A549 (cell line): Measurements from ENCODE around the gene TMTC1. TPM values are rescaled to one million over a fixed set of nuclear protein-coding genes. Genes with fewer than 3 reads are reported as not detected.

Source experiments
- ATAC-seq, 2 experiments: fragments of 200-7000 bp in 1 of 2; fragments of >200 bp in 1 of 2; cut with Nextera tagmentation in 1 of 2; cut with Tn5 transposase in 1 of 2; 3 replicates each; pipeline versions ENCODE4 v1.8.0 to v1.9.1; 2018 to 2020; ENCODE audit warnings: mild to moderate bottlenecking in 1 of 2, moderate library complexity in 1 of 2
- CTCF ChIA-PET: fragments of 300-600 bp; sonication (Branson Sonifier 250); formaldehyde crosslinking; extraction: SDS; loops from one replicate; lab custom pipeline; 2021; ENCODE audit warnings: antibody characterized with exemption, inconsistent platforms; lab: Yijun Ruan, JAX
- POLR2A ChIA-PET: fragments of 350-600 bp; formaldehyde crosslinking; extraction: SDS; loops from one replicate; lab custom pipeline; 2021; ENCODE audit warnings: antibody characterized with exemption, inconsistent platforms; lab: Yijun Ruan, JAX
- DNase-seq, 2 experiments: peaks; one replicate each; pipeline versions ENCODE4 v3.0.0 to v3.0.0-alpha.2; 2011 to 2016; ENCODE audit warnings: low read depth in 1 of 2, low spot score in 1 of 2
- FAIRE-seq: peaks from 2 replicates; lab custom pipeline; 2011; peaks lifted over from hg19 to GRCh38; lab: Jason Lieb, UNC
- H3K27ac ChIP-seq, 2 experiments: fragments of >200 bp; sonication (Bioruptor Twin); formaldehyde crosslinking; 3 replicates each; pipeline ENCODE4 v1.5.1; 2016 to 2017
- H3K4me1 ChIP-seq: fragments of >200 bp; sonication (Bioruptor Twin); formaldehyde crosslinking; 3 replicates; pipeline ENCODE4 v1.6.1; 2016
- H3K4me2 ChIP-seq: fragments of >200 bp; sonication (Bioruptor Twin); formaldehyde crosslinking; 3 replicates; pipeline ENCODE4 v1.6.1; 2016
- H3K4me3 ChIP-seq: fragments of >200 bp; sonication (Bioruptor Twin); formaldehyde crosslinking; 3 replicates; pipeline ENCODE4 v1.5.1; 2016
- H3K9me3 ChIP-seq: fragments of >200 bp; sonication (Bioruptor Twin); formaldehyde crosslinking; 3 replicates; pipeline ENCODE4 v1.6.1; 2016
- CBX2 ChIP-seq: fragments of 200-600 bp; sonication (generic); IDR thresholded peaks from 2 replicates; pipeline ENCODE4 v1.6.1; 2016; ENCODE audit warnings: low read depth, mild to moderate bottlenecking, borderline replicate concordance
- CBX8 ChIP-seq: fragments of 200-600 bp; sonication (generic); IDR thresholded peaks from 2 replicates; pipeline ENCODE4 v1.6.1; 2016
- CHD2 ChIP-seq: fragments of 150-350 bp; IDR thresholded peaks from 2 replicates; pipeline ENCODE4 v1.6.1; 2014; ENCODE audit warnings: low read length; ENCODE audit not compliant: partially characterized antibody
- CHD4 ChIP-seq: fragments of 200-600 bp; sonication (generic); IDR thresholded peaks from 2 replicates; pipeline ENCODE4 v1.6.1; 2016; ENCODE audit warnings: antibody characterized with exemption, mild to moderate bottlenecking, borderline replicate concordance
- FOSL2 ChIP-seq, 2 experiments: fragments of 450-650 bp in 1 of 2; fragments of >200 bp in 1 of 2; sonication (Bioruptor Twin) in 1 of 2; formaldehyde crosslinking; IDR thresholded peaks; 2 replicates each; pipeline versions ENCODE4 v1.5.0 to v1.6.1; 2016 to 2020; ENCODE audit warnings: mild to moderate bottlenecking in 1 of 2, moderate library complexity in 1 of 2
- FOXS1 ChIP-seq: fragments of 250-450 bp; sonication (Bioruptor Pico); IDR thresholded peaks from 2 replicates; pipeline ENCODE4 v1.5.0; 2020; ENCODE audit warnings: mild to moderate bottlenecking, moderate library complexity
- HOXA7 ChIP-seq: fragments of 250-450 bp; sonication (Bioruptor Pico); IDR thresholded peaks from 2 replicates; pipeline ENCODE4 v1.5.0; 2020; ENCODE audit warnings: mild to moderate bottlenecking, moderate library complexity
- JUN ChIP-seq, 2 experiments: fragments of >200 bp; sonication (Bioruptor Twin); formaldehyde crosslinking; IDR thresholded peaks; 2 replicates in 1 of 2; 3 replicates in 1 of 2; pipeline ENCODE4 v1.6.1; 2016 to 2017
- KDM1A ChIP-seq: fragments of 200-600 bp; sonication (generic); IDR thresholded peaks from 2 replicates; pipeline ENCODE4 v1.6.1; 2016; ENCODE audit warnings: low read depth, mild to moderate bottlenecking
- MAFK ChIP-seq: fragments of 450-650 bp; IDR thresholded peaks from 2 replicates; pipeline ENCODE4 v1.6.1; 2014; ENCODE audit not compliant: partially characterized antibody
- MYC ChIP-seq: IDR thresholded peaks from 2 replicates; pipeline ENCODE4 v1.6.1; 2012; ENCODE audit warnings: mild to moderate bottlenecking, inconsistent platforms, low read length, improper control_type of control experiment, borderline replicate concordance
- NFE2L2 ChIP-seq: fragments of 150-350 bp; conservative IDR thresholded peaks from 2 replicates; pipeline ENCODE4 v1.6.1; 2014; ENCODE audit warnings: low read length
- PHF8 ChIP-seq: fragments of 200-600 bp; sonication (generic); IDR thresholded peaks from 2 replicates; pipeline ENCODE4 v1.6.1; 2016; ENCODE audit warnings: low read depth, mild to moderate bottlenecking, antibody characterized with exemption, moderate library complexity, borderline replicate concordance
- POLR2A ChIP-seq: IDR thresholded peaks from 2 replicates; pipeline ENCODE4 v1.6.1; 2012; ENCODE audit warnings: mild to moderate bottlenecking, low read length
- RNF2 ChIP-seq: fragments of 200-600 bp; sonication (generic); IDR thresholded peaks from 2 replicates; pipeline ENCODE4 v1.6.1; 2016; ENCODE audit warnings: low read depth, mild to moderate bottlenecking, antibody characterized with exemption, moderate library complexity, borderline replicate concordance
- SREBF2 ChIP-seq: fragments of 450-650 bp; IDR thresholded peaks from 2 replicates; pipeline ENCODE4 v1.6.1; 2014; ENCODE audit warnings: mild to moderate bottlenecking, moderate library complexity
- ZC3H11A ChIP-seq: fragments of 450-650 bp; IDR thresholded peaks from 2 replicates; pipeline ENCODE4 v1.6.1; 2014; ENCODE audit warnings: antibody characterized with exemption, mild to moderate bottlenecking
- ZNF302 ChIP-seq: fragments of 250-450 bp; sonication (Bioruptor Pico); IDR thresholded peaks from 2 replicates; pipeline ENCODE4 v1.9.0; 2021; ENCODE audit warnings: inconsistent platforms, mild to moderate bottlenecking, moderate library complexity
- WGBS: methylation state at CpG from one replicate; pipeline ENCODE4 v1.1.6; 2017; ENCODE audit errors: missing lambda C conversion rate; 5-methylcytosine and 5-hydroxymethylcytosine counted together
- polyA plus RNA-seq, 4 experiments: library from polyadenylated mRNA; depleted of rRNA in 3 of 4; stranded (reverse); fragments of >200 nt; fragmentation: RNase III in 1 of 4; extraction: RNeasy Plus Mini Kit Qiagen cat#74134 plus additional on column Dnase treatment in 1 of 4; gene quantifications; 2 replicates in 3 of 4; 3 replicates in 1 of 4; pipeline ENCODE4 v1.2.3, GENCODE V29; 2011 to 2017
- TF ChIP-seq, protein P1 (sequence below): fragments of 200-600 bp; sonication (generic); IDR thresholded peaks from 2 replicates; pipeline ENCODE4 v1.6.1; 2016; ENCODE audit warnings: antibody characterized with exemption, mild to moderate bottlenecking, moderate library complexity
- TF ChIP-seq, protein P2 (sequence below): fragments of 450-650 bp; IDR thresholded peaks from 2 replicates; pipeline ENCODE4 v1.6.1; 2014; ENCODE audit warnings: antibody characterized with exemption
- TF ChIP-seq, protein P3 (sequence below): IDR thresholded peaks from 2 replicates; pipeline ENCODE4 v1.6.1; 2012

The TMTC1 gene
- polyA plus RNA-seq, 2 of the 4 experiments (the other 2 are of a cell fraction): 0.28 TPM; not detected in 1

DNA sequence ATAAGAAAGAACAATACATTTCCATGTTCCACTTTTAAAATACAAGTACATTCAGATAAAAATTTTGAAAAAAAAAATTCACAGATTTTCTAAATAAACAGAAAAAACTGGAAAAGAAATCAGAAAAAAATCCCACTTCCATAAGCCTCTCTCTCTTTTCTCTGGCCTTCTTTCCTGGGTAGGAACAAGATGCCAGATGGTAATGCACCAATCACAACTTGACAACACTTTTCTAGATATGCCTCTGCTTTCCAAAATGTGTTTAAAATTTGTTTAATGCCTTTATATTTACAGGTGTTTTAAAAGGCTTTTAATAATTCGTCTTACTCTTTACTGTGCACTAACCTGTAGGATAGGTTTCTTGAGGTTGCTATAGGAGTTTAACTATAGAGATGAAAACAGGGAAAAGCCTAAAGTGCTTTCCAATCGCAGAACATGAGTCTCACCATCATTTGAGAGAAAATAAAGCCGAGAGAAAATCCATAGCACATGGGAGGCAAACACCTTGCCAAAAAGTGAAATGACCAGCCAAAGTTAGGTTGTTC lies 74.2 kb downstream of the TMTC1 start (continued):
- TF ChIP-seq CBX2 (no peak), ZC3H11A (no peak), RNF2 (no peak), MYC (no peak), KDM1A (no peak), PHF8 (no peak), CBX8 (no peak), ZNF302 (CRISPR knock-in tag) (no peak)

DNA sequence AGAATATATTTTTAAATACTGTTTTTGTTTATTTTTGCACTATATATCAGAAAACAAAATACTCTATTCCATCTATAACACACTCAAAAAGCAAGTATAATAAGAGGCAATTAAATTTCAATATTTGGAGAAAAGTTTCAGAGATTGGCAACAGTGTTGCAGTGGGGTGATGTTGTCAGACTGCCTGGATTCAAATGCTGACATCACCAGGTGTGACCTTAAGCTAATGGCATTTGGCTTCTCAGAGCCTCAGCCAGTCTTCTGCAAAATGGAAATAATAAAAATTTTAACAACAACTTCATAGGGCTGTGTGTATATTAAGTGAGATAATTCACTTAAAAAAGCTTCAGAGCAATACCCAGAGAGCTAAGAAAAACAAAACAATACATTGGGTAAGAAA lies 74.7 kb downstream of the TMTC1 start:
- no peak for DNase-seq
- CTCF ChIA-PET: no interaction called here
- Histone ChIP-seq H3K4me2 (no peak overlapping the region), H3K9me3 (no peaks in the 10 kb centered on the region), H3K4me3 (no peak overlapping the region), H3K27ac (no peak overlapping the region), H3K4me1 (no peaks in the 10 kb centered on the region)
- TF ChIP-seq HOXA7 (CRISPR knock-in tag) (no peak), CHD2 (no peak), FOSL2 (IDR thresholded peaks at IDR 0.05) (no peak), FOSL2 (CRISPR knock-in tag; IDR thresholded peaks at IDR 0.05) (no peak), CHD4 (no peak)
- TF ChIP-seq, protein P1, sequence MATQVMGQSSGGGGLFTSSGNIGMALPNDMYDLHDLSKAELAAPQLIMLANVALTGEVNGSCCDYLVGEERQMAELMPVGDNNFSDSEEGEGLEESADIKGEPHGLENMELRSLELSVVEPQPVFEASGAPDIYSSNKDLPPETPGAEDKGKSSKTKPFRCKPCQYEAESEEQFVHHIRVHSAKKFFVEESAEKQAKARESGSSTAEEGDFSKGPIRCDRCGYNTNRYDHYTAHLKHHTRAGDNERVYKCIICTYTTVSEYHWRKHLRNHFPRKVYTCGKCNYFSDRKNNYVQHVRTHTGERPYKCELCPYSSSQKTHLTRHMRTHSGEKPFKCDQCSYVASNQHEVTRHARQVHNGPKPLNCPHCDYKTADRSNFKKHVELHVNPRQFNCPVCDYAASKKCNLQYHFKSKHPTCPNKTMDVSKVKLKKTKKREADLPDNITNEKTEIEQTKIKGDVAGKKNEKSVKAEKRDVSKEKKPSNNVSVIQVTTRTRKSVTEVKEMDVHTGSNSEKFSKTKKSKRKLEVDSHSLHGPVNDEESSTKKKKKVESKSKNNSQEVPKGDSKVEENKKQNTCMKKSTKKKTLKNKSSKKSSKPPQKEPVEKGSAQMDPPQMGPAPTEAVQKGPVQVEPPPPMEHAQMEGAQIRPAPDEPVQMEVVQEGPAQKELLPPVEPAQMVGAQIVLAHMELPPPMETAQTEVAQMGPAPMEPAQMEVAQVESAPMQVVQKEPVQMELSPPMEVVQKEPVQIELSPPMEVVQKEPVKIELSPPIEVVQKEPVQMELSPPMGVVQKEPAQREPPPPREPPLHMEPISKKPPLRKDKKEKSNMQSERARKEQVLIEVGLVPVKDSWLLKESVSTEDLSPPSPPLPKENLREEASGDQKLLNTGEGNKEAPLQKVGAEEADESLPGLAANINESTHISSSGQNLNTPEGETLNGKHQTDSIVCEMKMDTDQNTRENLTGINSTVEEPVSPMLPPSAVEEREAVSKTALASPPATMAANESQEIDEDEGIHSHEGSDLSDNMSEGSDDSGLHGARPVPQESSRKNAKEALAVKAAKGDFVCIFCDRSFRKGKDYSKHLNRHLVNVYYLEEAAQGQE: no peak
- TF ChIP-seq, protein P2, sequence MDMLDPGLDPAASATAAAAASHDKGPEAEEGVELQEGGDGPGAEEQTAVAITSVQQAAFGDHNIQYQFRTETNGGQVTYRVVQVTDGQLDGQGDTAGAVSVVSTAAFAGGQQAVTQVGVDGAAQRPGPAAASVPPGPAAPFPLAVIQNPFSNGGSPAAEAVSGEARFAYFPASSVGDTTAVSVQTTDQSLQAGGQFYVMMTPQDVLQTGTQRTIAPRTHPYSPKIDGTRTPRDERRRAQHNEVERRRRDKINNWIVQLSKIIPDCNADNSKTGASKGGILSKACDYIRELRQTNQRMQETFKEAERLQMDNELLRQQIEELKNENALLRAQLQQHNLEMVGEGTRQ: no peak
- TF ChIP-seq, protein P3, sequence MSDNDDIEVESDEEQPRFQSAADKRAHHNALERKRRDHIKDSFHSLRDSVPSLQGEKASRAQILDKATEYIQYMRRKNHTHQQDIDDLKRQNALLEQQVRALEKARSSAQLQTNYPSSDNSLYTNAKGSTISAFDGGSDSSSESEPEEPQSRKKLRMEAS: no peak
- no peak for FAIRE-seq
- no peak for ATAC-seq
- POLR2A ChIA-PET: no interaction called here

DNA sequence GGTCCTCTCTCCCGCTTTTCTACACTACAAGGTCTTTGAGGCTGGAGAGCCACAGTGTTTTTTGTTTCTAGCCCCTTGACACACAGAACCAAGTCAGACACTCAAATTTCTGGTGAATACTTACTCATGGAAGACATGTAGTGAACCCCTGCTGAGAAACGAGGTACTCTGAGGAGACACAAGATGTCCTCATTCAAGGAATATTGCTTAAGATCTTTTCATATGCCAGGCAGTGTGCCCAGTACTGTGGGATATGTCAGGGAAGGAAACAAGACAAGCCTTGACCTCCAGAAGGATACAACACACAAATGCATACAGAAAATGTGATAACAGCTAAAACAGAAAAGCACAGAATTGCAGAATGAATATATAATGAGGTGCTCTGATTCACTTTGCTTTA lies 75.9 kb downstream of the TMTC1 start:
- WGBS: 26% methylated on average over 2 of the region's 2 CpGs
- FAIRE-seq (no peak), DNase-seq (no peak), ATAC-seq (no peak)
- Histone ChIP-seq H3K27ac (no peak overlapping the region), H3K9me3 (no peaks in the 10 kb centered on the region), H3K4me2 (no peak overlapping the region), H3K4me1 (no peaks in the 10 kb centered on the region)
- ChIA-PET CTCF (no interaction called here), POLR2A (no interaction called here)
- no peak for TF ChIP-seq MAFK
- TF ChIP-seq NFE2L2: no peak
- no peak for TF ChIP-seq POLR2A
- TF ChIP-seq SREBF2: no peak
- no peak for TF ChIP-seq FOXS1 (CRISPR knock-in tag)
- TF ChIP-seq, protein P2: no peak
- no peak for TF ChIP-seq JUN (IDR thresholded peaks at IDR 0.05)
- TF ChIP-seq CHD4: no peak
- TF ChIP-seq, all 56 proteins: peak for 0
- no peak overlapping the region for H3K4me3 ChIP-seq
